Measurements from ENCODE around the gene EDEM2. TPM values are rescaled to one million over a fixed set of nuclear protein-coding genes. Genes with fewer than 3 reads are reported as not detected.
A peak's percentile ranks its signal among the peaks of the same experiment; 100 is the strongest.
"Not testable (repeated sequence)": the region's sequence is repeated elsewhere in the genome, so short reads cannot be mapped to it uniquely, and the experiment has no call there.

EDEM2 gene
- total RNA-seq, 2 donors from 2014 or later: 24.1 to 29.7 TPM

- peaks cover 4% of the 10 kb centered on the region for H3K36me3 Mint-ChIP-seq (ENCODE audit: low read depth)
- H3K4me1 Mint-ChIP-seq: no peaks in the 10 kb centered on the region
- DNase-seq (no peak), ATAC-seq (no peak)
- no peak overlapping the region for H3K4me3 Mint-ChIP-seq
- H3K27ac Mint-ChIP-seq: no peak overlapping the region
- H3K9me3 ChIP-seq (ENCODE audit: control insufficient read depth, low read length, poor library complexity, severe bottlenecking): no peaks in the 10 kb centered on the region
- H3K27me3 Mint-ChIP-seq: no peaks in the 10 kb centered on the region
Observed at GRCh38 chr20:35133735-35134134, 13.4 kb downstream of the EDEM2 start.

- H3K36me3 Mint-ChIP-seq (ENCODE audit: low read depth): peaks cover 4% of the 10 kb centered on the region
Observed at GRCh38 chr20:35133031-35133430, 14.1 kb downstream of the EDEM2 start.

GRCh38 chr20:35131934-35132333 lies 15.2 kb downstream of the EDEM2 start:
- H3K27me3 Mint-ChIP-seq: no peaks in the 10 kb centered on the region
- H3K36me3 Mint-ChIP-seq (ENCODE audit: low read depth): peaks cover 4% of the 10 kb centered on the region
- no peak for DNase-seq
- H3K9me3 ChIP-seq (ENCODE audit: control insufficient read depth, low read length, poor library complexity, severe bottlenecking): no peaks in the 10 kb centered on the region
- no peak overlapping the region for H3K4me3 Mint-ChIP-seq
- no peak for ATAC-seq
- H3K4me1 Mint-ChIP-seq: no peaks in the 10 kb centered on the region
- H3K27ac Mint-ChIP-seq: no peak overlapping the region

More at GRCh38 chr20:35133031-35133430, 14.1 kb downstream of the EDEM2 start:
- no peaks in the 10 kb centered on the region for H3K4me1 Mint-ChIP-seq
- no peak overlapping the region for H3K4me3 Mint-ChIP-seq
- DNase-seq (no peak), ATAC-seq (no peak)
- no peak overlapping the region for H3K27ac Mint-ChIP-seq
- no peaks in the 10 kb centered on the region for H3K9me3 ChIP-seq (ENCODE audit: control insufficient read depth, low read length, poor library complexity, severe bottlenecking)
- no peaks in the 10 kb centered on the region for H3K27me3 Mint-ChIP-seq

GRCh38 chr20:35129647-35130069 lies 17.5 kb downstream of the EDEM2 start:
- ATAC-seq (no peak), DNase-seq (no peak)
- H3K36me3 Mint-ChIP-seq (ENCODE audit: low read depth): peaks cover 9% of the 10 kb centered on the region
- H3K4me3 Mint-ChIP-seq: no peak overlapping the region
- no peak overlapping the region for H3K27ac Mint-ChIP-seq
- no peaks in the 10 kb centered on the region for H3K27me3 Mint-ChIP-seq
- no peaks in the 10 kb centered on the region for H3K9me3 ChIP-seq (ENCODE audit: control insufficient read depth, low read length, poor library complexity, severe bottlenecking)
- peaks cover 2% of the 10 kb centered on the region for H3K4me1 Mint-ChIP-seq

GRCh38 chr20:35125753-35126152 lies 21.4 kb downstream of the EDEM2 start:
- Mint-ChIP-seq H3K36me3 (ENCODE audit: low read depth) (peaks cover 5% of the 10 kb centered on the region), H3K27ac (no peak overlapping the region), H3K4me1 (peaks cover 2% of the 10 kb centered on the region), H3K4me3 (no peak overlapping the region), H3K27me3 (no peaks in the 10 kb centered on the region)
- ATAC-seq (no peak), DNase-seq (no peak)
- no peaks in the 10 kb centered on the region for H3K9me3 ChIP-seq (ENCODE audit: control insufficient read depth, low read length, poor library complexity, severe bottlenecking)

- no peak for ATAC-seq
- Mint-ChIP-seq H3K4me3 (no peak overlapping the region), H3K27me3 (no peaks in the 10 kb centered on the region), H3K27ac (no peak overlapping the region), H3K36me3 (ENCODE audit: low read depth) (peaks cover 6% of the 10 kb centered on the region), H3K4me1 (peaks cover 2% of the 10 kb centered on the region)
- DNase-seq: no peak
- H3K9me3 ChIP-seq (ENCODE audit: control insufficient read depth, low read length, poor library complexity, severe bottlenecking): no peaks in the 10 kb centered on the region
Observed at GRCh38 chr20:35122756-35123405, 24.3 kb downstream of the EDEM2 start.

GRCh38 chr20:35121186-35121585 lies 25.9 kb downstream of the EDEM2 start:
- Mint-ChIP-seq H3K36me3 (ENCODE audit: low read depth) (peaks cover 12% of the 10 kb centered on the region), H3K27ac (no peak overlapping the region), H3K4me1 (peaks cover 5% of the 10 kb centered on the region), H3K27me3 (no peaks in the 10 kb centered on the region), H3K4me3 (no peak overlapping the region)
- ATAC-seq (no peak), DNase-seq (no peak)
- no peaks in the 10 kb centered on the region for H3K9me3 ChIP-seq (ENCODE audit: control insufficient read depth, low read length, poor library complexity, severe bottlenecking)

GRCh38 chr20:35120012-35120701 lies 27.0 kb downstream of the EDEM2 start:
- Mint-ChIP-seq H3K4me3 (no peak overlapping the region), H3K27me3 (no peaks in the 10 kb centered on the region), H3K4me1 (peaks cover 3% of the 10 kb centered on the region), H3K36me3 (ENCODE audit: low read depth) (peaks cover 9% of the 10 kb centered on the region), H3K27ac (no peak overlapping the region)
- no peak for DNase-seq
- no peak for ATAC-seq
- H3K9me3 ChIP-seq (ENCODE audit: control insufficient read depth, low read length, poor library complexity, severe bottlenecking): no peaks in the 10 kb centered on the region

GRCh38 chr20:35117629-35118028 lies 29.5 kb downstream of the EDEM2 start:
- Mint-ChIP-seq H3K4me1 (peaks cover 3% of the 10 kb centered on the region), H3K27me3 (no peaks in the 10 kb centered on the region), H3K27ac (peak overlapping the region; percentile 74), H3K36me3 (ENCODE audit: low read depth) (peaks cover 9% of the 10 kb centered on the region), H3K4me3 (no peak overlapping the region)
- DNase-seq: no peak
- ATAC-seq: no peak
- H3K9me3 ChIP-seq (ENCODE audit: control insufficient read depth, low read length, poor library complexity, severe bottlenecking): no peaks in the 10 kb centered on the region

- H3K27ac Mint-ChIP-seq: peak overlapping the region; percentile 74
- no peaks in the 10 kb centered on the region for H3K27me3 Mint-ChIP-seq
- peaks cover 9% of the 10 kb centered on the region for H3K36me3 Mint-ChIP-seq (ENCODE audit: low read depth)
- DNase-seq: no peak
- no peak overlapping the region for H3K4me3 Mint-ChIP-seq
- ATAC-seq: no peak
- H3K4me1 Mint-ChIP-seq: peaks cover 3% of the 10 kb centered on the region
- no peaks in the 10 kb centered on the region for H3K9me3 ChIP-seq (ENCODE audit: control insufficient read depth, low read length, poor library complexity, severe bottlenecking)
Observed at GRCh38 chr20:35117196-35117595, 29.9 kb downstream of the EDEM2 start.

GRCh38 chr20:35116258-35116657 lies 30.9 kb downstream of the EDEM2 start:
- Mint-ChIP-seq H3K27me3 (no peaks in the 10 kb centered on the region), H3K36me3 (ENCODE audit: low read depth) (peaks cover 9% of the 10 kb centered on the region), H3K4me1 (peaks cover 4% of the 10 kb centered on the region), H3K4me3 (peak overlapping the region; percentile 63), H3K27ac (peak overlapping the region; percentile 59)
- ATAC-seq: no peak
- H3K9me3 ChIP-seq (ENCODE audit: control insufficient read depth, low read length, poor library complexity, severe bottlenecking): no peaks in the 10 kb centered on the region
- DNase-seq: no peak

GRCh38 chr20:35115606-35116005 lies 31.5 kb downstream of the EDEM2 start:
- peaks cover 6% of the 10 kb centered on the region for H3K4me1 Mint-ChIP-seq
- no peak overlapping the region for H3K4me3 Mint-ChIP-seq
- no peak for DNase-seq
- no peak for ATAC-seq
- no peaks in the 10 kb centered on the region for H3K27me3 Mint-ChIP-seq
- no peaks in the 10 kb centered on the region for H3K9me3 ChIP-seq (ENCODE audit: control insufficient read depth, low read length, poor library complexity, severe bottlenecking)
- peak overlapping the region; percentile 59 for H3K27ac Mint-ChIP-seq
- H3K36me3 Mint-ChIP-seq (ENCODE audit: low read depth): peaks cover 9% of the 10 kb centered on the region

GRCh38 chr20:35112276-35112675 lies 34.9 kb downstream of the EDEM2 start:
- H3K4me1 Mint-ChIP-seq; H3K9me3 ChIP-seq (ENCODE audit: control insufficient read depth, low read length, poor library complexity, severe bottlenecking); H3K27me3 Mint-ChIP-seq; ATAC-seq; H3K27ac Mint-ChIP-seq; DNase-seq; H3K36me3 Mint-ChIP-seq (ENCODE audit: low read depth); H3K4me3 Mint-ChIP-seq: not testable (repeated sequence)

Measured in T-helper 17 cell (primary cell).